HL-60 (cell line): ENCODE data around the gene NFAM1.

Experiments used
- GABPA ChIP-seq: IDR thresholded peaks from 2 replicates; pipeline ENCODE4 v1.6.1; 2012; ENCODE audit warnings: low read depth
- POLR2AphosphoS5 ChIP-seq: IDR thresholded peaks from 2 replicates; pipeline ENCODE4 v1.6.1; 2012; ENCODE audit warnings: low read depth
- SPI1 ChIP-seq: IDR thresholded peaks from 2 replicates; pipeline ENCODE4 v1.6.1; 2012; ENCODE audit warnings: low read depth, mild to moderate bottlenecking, borderline replicate concordance
- TF ChIP-seq, protein P1 (sequence below): IDR thresholded peaks from one replicate; pipeline ENCODE4 v1.5.1; 2011; ENCODE audit warnings: low read length, control low read depth, inconsistent platforms; ENCODE audit not compliant: insufficient read depth
- TF ChIP-seq, protein P2 (sequence below): IDR thresholded peaks from 2 replicates; pipeline ENCODE4 v1.6.1; 2012; ENCODE audit warnings: low read depth; ENCODE audit not compliant: insufficient replicate concordance

DNA sequence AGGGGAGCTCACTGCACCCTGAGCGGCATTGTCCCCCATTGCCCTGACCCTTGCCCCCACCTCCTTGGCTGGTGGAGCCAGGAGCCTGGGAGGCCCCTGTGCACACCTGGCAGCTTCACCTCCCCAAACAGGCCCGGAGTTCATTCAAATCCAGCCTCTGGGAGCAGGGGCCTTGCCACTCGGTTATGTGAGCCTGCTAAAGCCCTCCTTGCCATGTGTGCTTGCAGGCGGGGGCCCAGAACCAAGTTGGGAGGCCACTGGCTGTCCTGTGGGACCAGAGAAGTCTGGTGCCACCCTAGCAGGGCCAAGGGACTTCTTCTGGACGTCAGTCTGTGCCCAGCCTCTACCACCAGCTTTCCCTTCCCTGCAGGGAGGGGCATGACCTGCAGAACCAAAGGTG, 48.9 kb downstream of the NFAM1 start:
- TF ChIP-seq, protein P1, sequence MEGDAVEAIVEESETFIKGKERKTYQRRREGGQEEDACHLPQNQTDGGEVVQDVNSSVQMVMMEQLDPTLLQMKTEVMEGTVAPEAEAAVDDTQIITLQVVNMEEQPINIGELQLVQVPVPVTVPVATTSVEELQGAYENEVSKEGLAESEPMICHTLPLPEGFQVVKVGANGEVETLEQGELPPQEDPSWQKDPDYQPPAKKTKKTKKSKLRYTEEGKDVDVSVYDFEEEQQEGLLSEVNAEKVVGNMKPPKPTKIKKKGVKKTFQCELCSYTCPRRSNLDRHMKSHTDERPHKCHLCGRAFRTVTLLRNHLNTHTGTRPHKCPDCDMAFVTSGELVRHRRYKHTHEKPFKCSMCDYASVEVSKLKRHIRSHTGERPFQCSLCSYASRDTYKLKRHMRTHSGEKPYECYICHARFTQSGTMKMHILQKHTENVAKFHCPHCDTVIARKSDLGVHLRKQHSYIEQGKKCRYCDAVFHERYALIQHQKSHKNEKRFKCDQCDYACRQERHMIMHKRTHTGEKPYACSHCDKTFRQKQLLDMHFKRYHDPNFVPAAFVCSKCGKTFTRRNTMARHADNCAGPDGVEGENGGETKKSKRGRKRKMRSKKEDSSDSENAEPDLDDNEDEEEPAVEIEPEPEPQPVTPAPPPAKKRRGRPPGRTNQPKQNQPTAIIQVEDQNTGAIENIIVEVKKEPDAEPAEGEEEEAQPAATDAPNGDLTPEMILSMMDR: no peak
- TF ChIP-seq POLR2AphosphoS5 (no peak), SPI1 (no peak), GABPA (no peak)
- TF ChIP-seq, protein P2, sequence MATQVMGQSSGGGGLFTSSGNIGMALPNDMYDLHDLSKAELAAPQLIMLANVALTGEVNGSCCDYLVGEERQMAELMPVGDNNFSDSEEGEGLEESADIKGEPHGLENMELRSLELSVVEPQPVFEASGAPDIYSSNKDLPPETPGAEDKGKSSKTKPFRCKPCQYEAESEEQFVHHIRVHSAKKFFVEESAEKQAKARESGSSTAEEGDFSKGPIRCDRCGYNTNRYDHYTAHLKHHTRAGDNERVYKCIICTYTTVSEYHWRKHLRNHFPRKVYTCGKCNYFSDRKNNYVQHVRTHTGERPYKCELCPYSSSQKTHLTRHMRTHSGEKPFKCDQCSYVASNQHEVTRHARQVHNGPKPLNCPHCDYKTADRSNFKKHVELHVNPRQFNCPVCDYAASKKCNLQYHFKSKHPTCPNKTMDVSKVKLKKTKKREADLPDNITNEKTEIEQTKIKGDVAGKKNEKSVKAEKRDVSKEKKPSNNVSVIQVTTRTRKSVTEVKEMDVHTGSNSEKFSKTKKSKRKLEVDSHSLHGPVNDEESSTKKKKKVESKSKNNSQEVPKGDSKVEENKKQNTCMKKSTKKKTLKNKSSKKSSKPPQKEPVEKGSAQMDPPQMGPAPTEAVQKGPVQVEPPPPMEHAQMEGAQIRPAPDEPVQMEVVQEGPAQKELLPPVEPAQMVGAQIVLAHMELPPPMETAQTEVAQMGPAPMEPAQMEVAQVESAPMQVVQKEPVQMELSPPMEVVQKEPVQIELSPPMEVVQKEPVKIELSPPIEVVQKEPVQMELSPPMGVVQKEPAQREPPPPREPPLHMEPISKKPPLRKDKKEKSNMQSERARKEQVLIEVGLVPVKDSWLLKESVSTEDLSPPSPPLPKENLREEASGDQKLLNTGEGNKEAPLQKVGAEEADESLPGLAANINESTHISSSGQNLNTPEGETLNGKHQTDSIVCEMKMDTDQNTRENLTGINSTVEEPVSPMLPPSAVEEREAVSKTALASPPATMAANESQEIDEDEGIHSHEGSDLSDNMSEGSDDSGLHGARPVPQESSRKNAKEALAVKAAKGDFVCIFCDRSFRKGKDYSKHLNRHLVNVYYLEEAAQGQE: no peak
